SK-N-SH treated with all-trans-retinoic acid at 6 μM for 48 hours (cell line): ENCODE measurements around the gene ULK4.

Source experiments
- ATAC-seq: fragments of 200-7000 bp; cut with Tn5 transposase; 3 replicates; pipeline ENCODE4 v1.9.1; 2020; ENCODE audit warnings: mild to moderate bottlenecking, moderate library complexity
- BACH2 ChIP-seq: fragments of 250-450 bp; sonication (Bioruptor Pico); IDR thresholded peaks from 2 replicates; pipeline ENCODE4 v1.9.0; 2021; ENCODE audit warnings: mild to moderate bottlenecking, borderline replicate concordance
- CSRNP3 ChIP-seq: fragments of 250-450 bp; sonication (Bioruptor Pico); IDR thresholded peaks from 2 replicates; pipeline ENCODE4 v1.5.1; 2021; ENCODE audit warnings: mild to moderate bottlenecking, moderate library complexity
- ESRRG ChIP-seq: fragments of 250-450 bp; sonication (Bioruptor Pico); IDR thresholded peaks from 2 replicates; pipeline ENCODE4 v1.6.1; 2021; ENCODE audit warnings: mild to moderate bottlenecking
- GLIS3 ChIP-seq: fragments of 250-450 bp; sonication (Bioruptor Pico); IDR thresholded peaks from 2 replicates; pipeline ENCODE4 v1.5.0; 2020; ENCODE audit warnings: mild to moderate bottlenecking, moderate library complexity
- ISL1 ChIP-seq: fragments of 250-450 bp; sonication (Bioruptor Pico); IDR thresholded peaks from 2 replicates; pipeline ENCODE4 v2.1.2; 2022; ENCODE audit warnings: mild to moderate bottlenecking, moderate library complexity
- OSR1 ChIP-seq: fragments of 250-450 bp; sonication (Bioruptor Pico); IDR thresholded peaks from 2 replicates; pipeline ENCODE4 v1.8.0; 2022; ENCODE audit warnings: moderate library complexity, mild to moderate bottlenecking, inconsistent platforms
- POU6F1 ChIP-seq: fragments of 250-450 bp; sonication (Bioruptor Pico); IDR thresholded peaks from 2 replicates; pipeline ENCODE4 v1.8.0; 2021; ENCODE audit warnings: low read depth, mild to moderate bottlenecking, moderate library complexity, borderline replicate concordance
- PPARA ChIP-seq: fragments of 250-450 bp; sonication (Bioruptor Pico); IDR thresholded peaks from 2 replicates; pipeline ENCODE4 v1.5.0; 2020; ENCODE audit warnings: mild to moderate bottlenecking, borderline replicate concordance
- RARB ChIP-seq: fragments of 250-450 bp; sonication (Bioruptor Pico); IDR thresholded peaks from 2 replicates; pipeline ENCODE4 v1.8.0; 2021; ENCODE audit warnings: mild to moderate bottlenecking, moderate library complexity
- SNAI2 ChIP-seq: fragments of 250-450 bp; sonication (Bioruptor Pico); IDR thresholded peaks from 2 replicates; pipeline ENCODE4 v1.5.0; 2020; ENCODE audit warnings: mild to moderate bottlenecking, moderate library complexity
- TCF4 ChIP-seq: fragments of 250-450 bp; sonication (Bioruptor Pico); IDR thresholded peaks from 2 replicates; pipeline ENCODE4 v1.8.0; 2021; ENCODE audit warnings: mild to moderate bottlenecking, moderate library complexity, borderline replicate concordance
- TOX ChIP-seq: fragments of 250-450 bp; sonication (Bioruptor Pico); IDR thresholded peaks from 2 replicates; pipeline ENCODE4 v1.8.0; 2021; ENCODE audit warnings: mild to moderate bottlenecking, moderate library complexity, borderline replicate concordance
- TSHZ2 ChIP-seq: fragments of 250-450 bp; sonication (Bioruptor Pico); IDR thresholded peaks from 2 replicates; pipeline ENCODE4 v1.5.0; 2020; ENCODE audit warnings: mild to moderate bottlenecking, moderate library complexity
- ZC3H10 ChIP-seq: fragments of 250-450 bp; sonication (Bioruptor Pico); IDR thresholded peaks from 2 replicates; pipeline ENCODE4 v1.5.1; 2021; ENCODE audit warnings: mild to moderate bottlenecking, moderate library complexity
- ZFP3 ChIP-seq: fragments of 250-450 bp; sonication (Bioruptor Pico); IDR thresholded peaks from 2 replicates; pipeline ENCODE4 v1.5.0; 2020; ENCODE audit warnings: mild to moderate bottlenecking, moderate library complexity
- ZFP30 ChIP-seq: fragments of 450-650 bp; formaldehyde crosslinking; IDR thresholded peaks from 2 replicates; pipeline ENCODE4 v1.5.0; 2022; ENCODE audit warnings: mild to moderate bottlenecking, moderate library complexity
- ZNF565 ChIP-seq: fragments of 450-650 bp; formaldehyde crosslinking; conservative IDR thresholded peaks from 2 replicates; pipeline ENCODE4 v1.5.0; 2020; ENCODE audit warnings: low read depth, mild to moderate bottlenecking, moderate library complexity
- ZNF70 ChIP-seq: fragments of 450-650 bp; formaldehyde crosslinking; IDR thresholded peaks from 2 replicates; pipeline ENCODE4 v1.5.0; 2020; ENCODE audit warnings: mild to moderate bottlenecking, moderate library complexity
- ZNF8 ChIP-seq: fragments of 450-650 bp; formaldehyde crosslinking; IDR thresholded peaks from 2 replicates; pipeline ENCODE4 v1.5.0; 2020; ENCODE audit warnings: mild to moderate bottlenecking, moderate library complexity
- TF ChIP-seq, protein P1 (sequence below): fragments of 250-450 bp; sonication (Bioruptor Pico); IDR thresholded peaks from 2 replicates; pipeline ENCODE4 v1.5.1; 2020; ENCODE audit warnings: low read depth, mild to moderate bottlenecking, moderate library complexity

The ULK4 gene

DNA sequence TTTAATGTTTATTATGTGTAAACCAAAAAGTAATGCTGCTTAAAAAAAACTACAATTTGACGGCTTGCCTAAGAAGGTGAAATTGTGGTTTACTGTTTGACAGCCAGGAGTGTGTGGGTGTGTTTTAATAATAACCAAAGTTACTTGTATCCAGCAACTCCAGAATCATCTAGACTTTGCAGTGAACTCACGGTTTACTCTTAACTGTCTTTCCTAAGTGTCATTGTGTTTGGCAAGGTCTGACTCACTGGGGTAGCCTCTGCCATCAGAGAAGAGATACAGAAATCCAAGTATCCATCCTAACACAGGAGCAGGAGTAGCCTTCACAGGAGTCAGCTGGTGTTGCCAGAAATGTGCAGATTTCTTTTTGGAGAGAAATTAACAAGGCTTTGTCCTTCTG is 611.5 kb downstream of the ULK4 start:
- no peak for ATAC-seq
- TF ChIP-seq ZFP30 (CRISPR knock-in tag), result no peak
- no peak for TF ChIP-seq SNAI2 (CRISPR knock-in tag)
- no peak for TF ChIP-seq PPARA
- TF ChIP-seq OSR1 (CRISPR knock-in tag), result no peak
- no peak for TF ChIP-seq POU6F1
- TF ChIP-seq GLIS3 (CRISPR knock-in tag), result no peak
- no peak for TF ChIP-seq ISL1
- no peak for TF ChIP-seq ZNF70 (CRISPR knock-in tag)
- TF ChIP-seq RARB (CRISPR knock-in tag), result no peak
- TF ChIP-seq TSHZ2 (CRISPR knock-in tag), result no peak

DNA sequence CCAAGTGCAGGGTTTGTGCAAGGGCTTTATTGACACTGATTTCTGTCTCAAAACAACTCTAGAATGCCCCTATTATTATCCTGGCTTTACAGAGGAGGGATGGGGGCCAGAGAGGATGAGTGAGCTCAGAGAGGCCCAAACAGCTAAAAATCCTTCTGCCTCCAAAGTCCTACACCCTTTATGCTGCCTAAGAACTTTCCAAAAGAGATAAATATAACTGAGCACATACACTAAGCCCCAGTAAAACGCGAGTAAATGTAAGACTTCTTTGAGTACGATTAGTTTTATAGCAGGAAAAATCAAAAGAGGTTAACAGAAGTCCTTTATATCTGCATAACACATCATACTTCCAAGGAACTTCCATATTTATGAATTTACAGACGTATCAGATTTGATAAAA is 613.5 kb downstream of the ULK4 start:
- no peak for TF ChIP-seq GLIS3 (CRISPR knock-in tag)
- no peak for TF ChIP-seq ZC3H10 (CRISPR knock-in tag)
- TF ChIP-seq ZNF565 (CRISPR knock-in tag), result no peak
- no peak for TF ChIP-seq BACH2 (CRISPR knock-in tag)
- no peak for TF ChIP-seq ISL1
- no peak for TF ChIP-seq TCF4 (CRISPR knock-in tag)
- no peak for TF ChIP-seq TOX (CRISPR knock-in tag)
- TF ChIP-seq, protein P1, sequence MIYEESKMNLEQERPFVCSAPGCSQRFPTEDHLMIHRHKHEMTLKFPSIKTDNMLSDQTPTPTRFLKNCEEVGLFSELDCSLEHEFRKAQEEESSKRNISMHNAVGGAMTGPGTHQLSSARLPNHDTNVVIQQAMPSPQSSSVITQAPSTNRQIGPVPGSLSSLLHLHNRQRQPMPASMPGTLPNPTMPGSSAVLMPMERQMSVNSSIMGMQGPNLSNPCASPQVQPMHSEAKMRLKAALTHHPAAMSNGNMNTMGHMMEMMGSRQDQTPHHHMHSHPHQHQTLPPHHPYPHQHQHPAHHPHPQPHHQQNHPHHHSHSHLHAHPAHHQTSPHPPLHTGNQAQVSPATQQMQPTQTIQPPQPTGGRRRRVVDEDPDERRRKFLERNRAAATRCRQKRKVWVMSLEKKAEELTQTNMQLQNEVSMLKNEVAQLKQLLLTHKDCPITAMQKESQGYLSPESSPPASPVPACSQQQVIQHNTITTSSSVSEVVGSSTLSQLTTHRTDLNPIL (CRISPR knock-in tag), result no peak
- no peak for TF ChIP-seq ESRRG
- TF ChIP-seq, all 23 proteins: peak for 0
- ATAC-seq, result no peak

DNA sequence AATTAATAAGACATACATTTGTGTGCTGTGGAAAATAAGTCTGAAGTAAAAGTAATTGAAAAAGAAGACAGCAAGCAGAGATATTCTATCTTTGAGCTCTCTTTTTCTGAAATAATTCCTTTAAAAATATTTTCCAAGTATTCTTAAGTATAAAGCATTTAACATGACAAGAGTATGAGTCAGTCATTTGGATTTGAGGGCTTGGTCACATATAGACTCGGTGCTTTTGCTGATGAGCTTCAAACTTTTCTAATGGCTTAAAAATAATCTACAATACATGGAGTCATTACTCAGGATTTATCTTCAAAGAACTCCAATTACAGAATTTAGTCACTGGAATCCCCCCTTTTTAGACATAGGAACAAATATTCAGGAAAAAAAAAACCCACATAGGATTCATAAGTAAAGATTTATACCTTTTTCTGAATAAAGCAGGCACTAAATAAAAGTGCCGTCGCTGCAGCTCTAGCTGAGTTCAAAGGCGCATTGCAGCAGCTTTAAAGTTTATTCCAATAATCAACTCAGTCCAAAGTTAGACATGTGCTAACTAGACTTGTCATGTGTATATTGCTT is 615.1 kb downstream of the ULK4 start:
- peak; percentile 82 for ATAC-seq
- TF ChIP-seq TCF4 (CRISPR knock-in tag) (no peak), ZNF8 (CRISPR knock-in tag) (no peak), TSHZ2 (CRISPR knock-in tag) (no peak), SNAI2 (CRISPR knock-in tag) (no peak), OSR1 (CRISPR knock-in tag) (no peak), CSRNP3 (CRISPR knock-in tag) (no peak), ISL1 (no peak), ZFP3 (CRISPR knock-in tag) (no peak), RARB (CRISPR knock-in tag) (no peak), POU6F1 (no peak), TOX (CRISPR knock-in tag) (no peak)
